Neural cell (in vitro differentiated cells): ENCODE data around the gene VOPP1. TPM values are rescaled to one million over a fixed set of nuclear protein-coding genes. Genes with fewer than 3 reads are reported as not detected.

ENCODE experiments used
- H2AFZ ChIP-seq: fragments of 200-600, 300-800 bp; sonication (generic), shearing (Covaris generic); 2 replicates; pipeline ENCODE4 v1.6.0; 2014; ENCODE audit warnings: low read depth, mild to moderate bottlenecking, antibody characterized with exemption, low read length, moderate library complexity
- H3F3A ChIP-seq: fragments of 200-600 bp; shearing (Covaris generic); 2 replicates; pipeline ENCODE4 v1.6.1; 2016; ENCODE audit warnings: mild to moderate bottlenecking, moderate library complexity, mixed read lengths, antibody characterized with exemption, low read length; ENCODE audit not compliant: insufficient read depth, poor library complexity, severe bottlenecking
- H3K27ac ChIP-seq: fragments of 200-600, 300-800 bp; sonication (generic), shearing (Covaris generic); 2 replicates; pipeline ENCODE4 v1.5.1; 2014; ENCODE audit warnings: mild to moderate bottlenecking, low read length, moderate library complexity
- H3K27me3 ChIP-seq: fragments of 300-800, 200-600 bp; sonication (generic), shearing (Covaris generic); 2 replicates; pipeline ENCODE4 v1.6.0; 2014; ENCODE audit warnings: mild to moderate bottlenecking, low read depth, low read length, moderate library complexity; ENCODE audit not compliant: insufficient read depth
- H3K36me3 ChIP-seq: fragments of 300-800, 200-600 bp; sonication (generic), shearing (Covaris generic); 2 replicates; pipeline ENCODE4 v1.5.1; 2014; ENCODE audit warnings: mild to moderate bottlenecking, antibody characterized with exemption, low read length, moderate library complexity; ENCODE audit not compliant: insufficient read depth
- H3K4me2 ChIP-seq: fragments of 300-800, 200-600 bp; sonication (generic), shearing (Covaris generic); 2 replicates; pipeline ENCODE4 v1.6.0; 2014; ENCODE audit warnings: mild to moderate bottlenecking, low read length
- H3K4me3 ChIP-seq: fragments of 300-800, 200-600 bp; sonication (generic), shearing (Covaris generic); 2 replicates; pipeline ENCODE4 v1.5.1; 2014; ENCODE audit warnings: mild to moderate bottlenecking, low read length, moderate library complexity
- H3K79me2 ChIP-seq: fragments of 200-600 bp; shearing (Covaris generic); replicated peaks from 2 replicates; pipeline ENCODE4 v1.6.0; 2014; ENCODE audit warnings: mild to moderate bottlenecking, low read length, moderate library complexity; ENCODE audit not compliant: insufficient read depth
- H3K9ac ChIP-seq: fragments of 300-800, 200-600 bp; sonication (generic), shearing (Covaris generic); 2 replicates; pipeline ENCODE4 v1.6.1; 2016; ENCODE audit warnings: mild to moderate bottlenecking, low read length, mixed read lengths
- H3K9me2 ChIP-seq: fragments of 200-600 bp; shearing (Covaris generic); 2 replicates; pipeline ENCODE4 v1.6.1; 2016; ENCODE audit warnings: mild to moderate bottlenecking, low read length, mixed read lengths; ENCODE audit not compliant: insufficient read depth
- H3K9me3 ChIP-seq: fragments of 200-600, 300-800 bp; sonication (generic), shearing (Covaris generic); 2 replicates; pipeline ENCODE4 v1.6.1; 2016; ENCODE audit warnings: mild to moderate bottlenecking, mixed run types, low read length, moderate library complexity, mixed read lengths
- H4K20me1 ChIP-seq: fragments of 200-600 bp; shearing (Covaris generic); 2 replicates; pipeline ENCODE4 v1.6.1; 2016; ENCODE audit warnings: mild to moderate bottlenecking, mixed run types; ENCODE audit not compliant: insufficient read depth
- CTCF ChIP-seq: fragments of 450-650 bp; IDR thresholded peaks from 2 replicates; pipeline ENCODE4 v1.5.1; 2014; ENCODE audit warnings: antibody characterized with exemption, mild to moderate bottlenecking, moderate library complexity; ENCODE audit not compliant: poor library complexity, severe bottlenecking
- EP300 ChIP-seq: fragments of 450-650 bp; conservative IDR thresholded peaks from 2 replicates; pipeline ENCODE4 v1.6.1; 2014; ENCODE audit warnings: antibody characterized with exemption, mild to moderate bottlenecking, moderate library complexity; ENCODE audit not compliant: poor library complexity, severe bottlenecking
- EZH2 ChIP-seq: fragments of 200-600, 300-800 bp; shearing (Covaris generic), sonication (generic); IDR thresholded peaks from 2 replicates; pipeline ENCODE4 v1.6.1; 2014; ENCODE audit warnings: antibody characterized with exemption, low read length, borderline replicate concordance, mild to moderate bottlenecking; ENCODE audit not compliant: insufficient read depth, poor library complexity, severe bottlenecking
- MXI1 ChIP-seq: fragments of 450-650 bp; conservative IDR thresholded peaks from 2 replicates; pipeline ENCODE4 v1.6.1; 2014; ENCODE audit warnings: antibody characterized with exemption, mild to moderate bottlenecking; ENCODE audit not compliant: poor library complexity, severe bottlenecking
- POLR2AphosphoS5 ChIP-seq: IDR thresholded peaks from 2 replicates; pipeline ENCODE4 v1.6.1; 2012
- RAD21 ChIP-seq: fragments of 450-650 bp; conservative IDR thresholded peaks from 2 replicates; pipeline ENCODE4 v1.6.1; 2014; ENCODE audit warnings: antibody characterized with exemption, mild to moderate bottlenecking, moderate library complexity
- REST ChIP-seq: IDR thresholded peaks from 2 replicates; pipeline ENCODE4 v1.6.1; 2012; ENCODE audit warnings: borderline replicate concordance
- SMC3 ChIP-seq: fragments of 450-650 bp; conservative IDR thresholded peaks from 2 replicates; pipeline ENCODE4 v1.6.1; 2014; ENCODE audit warnings: antibody characterized with exemption, mild to moderate bottlenecking, moderate library complexity; ENCODE audit not compliant: poor library complexity
- TAF1 ChIP-seq: IDR thresholded peaks from 2 replicates; pipeline ENCODE4 v1.6.1; 2012; ENCODE audit warnings: low read depth
- polyA plus RNA-seq: library from polyadenylated mRNA; depleted of rRNA; stranded (reverse); fragments of >200 nt; gene quantifications from 2 replicates; pipeline ENCODE4 v1.2.3, GENCODE V29; 2014

VOPP1 gene
- polyA plus RNA-seq, 1 donor from 2014 or later: 85.8 TPM

GRCh38 chr7:55531536-55531935, 40.8 kb downstream of the VOPP1 start:
- no peaks in the 10 kb centered on the region for H3F3A ChIP-seq
- H3K27me3 ChIP-seq: no peaks in the 10 kb centered on the region
- H4K20me1 ChIP-seq: no peaks in the 10 kb centered on the region
- H3K27ac ChIP-seq: no peak overlapping the region
- no peak overlapping the region for H3K9ac ChIP-seq
- H2AFZ ChIP-seq: no peak overlapping the region
- H3K4me2 ChIP-seq: no peak overlapping the region
- no peak overlapping the region for H3K4me3 ChIP-seq
- H3K9me2 ChIP-seq: no peaks in the 10 kb centered on the region
- TF ChIP-seq REST: no peak
- no peak for TF ChIP-seq MXI1
- no peak for TF ChIP-seq EZH2
- TF ChIP-seq EP300: no peak
- TF ChIP-seq POLR2AphosphoS5: no peak
- TF ChIP-seq SMC3: no peak
- TF ChIP-seq TAF1: no peak
- TF ChIP-seq CTCF: no peak
- no peak for TF ChIP-seq RAD21
- no peaks in the 10 kb centered on the region for H3K9me3 ChIP-seq
- no peaks in the 10 kb centered on the region for H3K36me3 ChIP-seq
- peaks cover 8% of the 10 kb centered on the region for H3K79me2 ChIP-seq

GRCh38 chr7:55527307-55527706, 45.0 kb downstream of the VOPP1 start:
- no peaks in the 10 kb centered on the region for H3K36me3 ChIP-seq
- no peaks in the 10 kb centered on the region for H3K9me3 ChIP-seq
- H3K27ac ChIP-seq: peak overlapping the region; percentile 60
- peaks cover 28% of the 10 kb centered on the region for H3K79me2 ChIP-seq
- peak overlapping the region; percentile 17 for H2AFZ ChIP-seq
- H4K20me1 ChIP-seq: no peaks in the 10 kb centered on the region
- no peaks in the 10 kb centered on the region for H3K27me3 ChIP-seq
- peak overlapping the region; percentile 53 for H3K9ac ChIP-seq
- no peaks in the 10 kb centered on the region for H3K9me2 ChIP-seq
- no peaks in the 10 kb centered on the region for H3F3A ChIP-seq
- H3K4me2 ChIP-seq: peak overlapping the region; percentile 61
- peak overlapping the region; percentile 50 for H3K4me3 ChIP-seq
- TF ChIP-seq EZH2 (no peak), MXI1 (no peak), SMC3 (no peak), POLR2AphosphoS5 (no peak), CTCF (no peak), RAD21 (no peak), REST (no peak), TAF1 (no peak)
